ENCODE results near the gene TOR2A. TPM values are rescaled to one million over a fixed set of nuclear protein-coding genes. Genes with fewer than 3 reads are reported as not detected.

TOR2A gene
- total RNA-seq, 1 experiment from 2014 or later, result 2.6 TPM

DNA sequence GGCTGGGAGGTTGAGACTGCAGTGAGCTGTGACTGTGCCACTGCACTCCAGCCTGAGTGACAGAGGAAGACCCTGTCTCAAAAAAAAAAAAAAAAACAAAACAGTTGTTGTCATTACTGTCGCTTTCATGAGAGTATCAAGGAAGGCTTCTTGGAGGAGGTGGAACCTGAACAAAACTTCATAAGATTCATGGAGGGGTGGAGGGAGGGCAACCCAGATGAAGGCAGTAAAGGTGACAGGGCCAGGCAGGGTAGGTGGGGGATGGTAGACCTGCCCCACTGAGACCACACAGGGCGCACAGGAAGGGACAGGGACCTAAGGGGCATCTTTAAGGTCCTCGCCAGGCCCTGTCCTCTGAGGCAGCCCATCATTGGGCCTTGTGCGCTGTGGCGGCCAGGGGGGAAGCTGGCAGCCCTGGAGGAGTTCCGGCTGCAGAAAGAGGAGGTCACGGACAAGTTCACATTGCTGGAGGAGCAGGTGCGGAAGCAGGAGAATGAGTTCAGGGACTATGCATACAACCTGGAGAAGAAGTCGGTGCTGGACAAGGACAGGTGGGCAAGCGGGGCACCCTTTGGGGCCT lies 24.8 kb downstream of the TOR2A start:
- DNase-seq (ENCODE audit: low read depth), result no peak
- in situ Hi-C loops (cut with HindIII; ENCODE audit: low pct_unique_long_range_greater_than_20kb, low sequenced_read_pairs), result no loop called here

DNA sequence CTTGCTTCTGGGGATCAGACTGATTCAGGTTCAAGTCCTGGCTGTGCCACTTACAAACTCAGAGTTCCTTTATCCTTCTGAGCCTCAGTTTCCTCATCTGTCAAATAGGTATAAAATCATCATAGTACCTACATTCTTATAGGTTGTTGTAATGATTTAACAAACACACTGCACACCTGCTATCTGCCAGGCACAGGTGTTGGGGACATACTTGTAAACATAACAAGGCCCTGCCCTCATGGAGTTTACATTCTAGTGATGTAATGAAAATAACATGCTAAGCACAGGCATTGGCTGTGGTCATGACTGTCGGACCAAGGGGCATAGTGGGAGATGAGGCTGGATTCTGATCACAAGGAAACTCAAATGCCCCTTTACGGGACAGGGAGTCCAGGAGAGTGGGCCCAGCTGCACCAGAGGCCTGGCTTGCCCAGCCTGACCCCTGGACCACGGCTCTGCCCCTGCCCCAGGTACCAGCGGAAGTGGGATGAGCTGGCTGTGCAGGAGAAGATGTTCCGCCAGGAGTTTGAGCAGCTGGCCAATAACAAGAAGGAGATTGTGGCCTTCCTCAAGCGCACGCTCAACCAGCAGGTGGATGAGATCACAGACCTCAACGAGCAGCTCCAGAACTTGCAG lies 26.0 kb downstream of the TOR2A start:
- no peak for DNase-seq (ENCODE audit: low read depth)
- in situ Hi-C loops (cut with HindIII; ENCODE audit: low pct_unique_long_range_greater_than_20kb, low sequenced_read_pairs), result no loop called here

DNA sequence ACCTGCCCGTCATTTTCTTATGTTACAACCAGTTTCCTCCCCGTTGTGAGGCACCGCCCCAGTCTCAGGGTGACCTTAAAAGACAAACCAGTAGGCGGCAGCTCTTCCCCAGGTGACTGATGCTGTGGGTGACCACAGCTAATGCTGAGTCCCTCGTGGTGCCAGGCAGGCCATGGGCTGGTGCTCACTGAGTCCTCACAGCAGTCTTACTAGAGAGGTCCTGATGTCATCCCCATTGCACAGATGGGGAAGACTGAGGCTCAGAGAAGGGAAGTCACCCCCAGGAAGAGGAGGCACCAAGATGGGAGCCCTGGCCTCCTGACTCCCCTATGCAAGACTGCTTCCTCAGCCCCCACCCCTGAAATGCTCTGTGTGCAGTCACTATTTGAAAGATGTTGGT lies 27.3 kb downstream of the TOR2A start:
- in situ Hi-C loops (cut with HindIII; ENCODE audit: low pct_unique_long_range_greater_than_20kb, low sequenced_read_pairs), result no loop called here
- no peak for DNase-seq (ENCODE audit: low read depth)

DNA sequence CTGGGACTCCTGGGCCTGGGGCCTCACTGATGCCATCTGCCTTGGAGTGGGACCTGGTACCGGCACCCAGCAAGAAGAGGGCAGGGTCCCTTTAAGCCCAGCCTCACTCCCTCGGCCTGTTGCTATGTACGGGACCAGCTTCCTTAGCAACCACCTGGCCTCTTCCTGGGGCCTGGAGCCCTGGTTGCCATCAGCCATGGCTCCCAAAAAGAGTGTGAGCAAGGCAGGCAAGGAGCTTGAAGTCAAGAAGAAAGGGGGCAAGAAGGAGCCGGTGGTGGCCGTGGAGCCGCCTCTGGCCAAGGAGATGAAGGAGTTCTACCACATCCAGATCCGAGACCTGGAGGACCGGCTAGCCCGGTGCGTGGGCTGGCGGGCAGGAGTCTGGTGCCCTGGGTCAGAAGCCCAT lies 28.3 kb downstream of the TOR2A start, which contains the start of gene CFAP157:
CFAP157 (plus strand) TSS at position 153 of the 406 bp plus-strand sequence; CDS start at position 197, 44 bp downstream.
- DNase-seq (ENCODE audit: low read depth), result no peak
- in situ Hi-C loops (cut with HindIII; ENCODE audit: low pct_unique_long_range_greater_than_20kb, low sequenced_read_pairs), result no loop called here

DNA sequence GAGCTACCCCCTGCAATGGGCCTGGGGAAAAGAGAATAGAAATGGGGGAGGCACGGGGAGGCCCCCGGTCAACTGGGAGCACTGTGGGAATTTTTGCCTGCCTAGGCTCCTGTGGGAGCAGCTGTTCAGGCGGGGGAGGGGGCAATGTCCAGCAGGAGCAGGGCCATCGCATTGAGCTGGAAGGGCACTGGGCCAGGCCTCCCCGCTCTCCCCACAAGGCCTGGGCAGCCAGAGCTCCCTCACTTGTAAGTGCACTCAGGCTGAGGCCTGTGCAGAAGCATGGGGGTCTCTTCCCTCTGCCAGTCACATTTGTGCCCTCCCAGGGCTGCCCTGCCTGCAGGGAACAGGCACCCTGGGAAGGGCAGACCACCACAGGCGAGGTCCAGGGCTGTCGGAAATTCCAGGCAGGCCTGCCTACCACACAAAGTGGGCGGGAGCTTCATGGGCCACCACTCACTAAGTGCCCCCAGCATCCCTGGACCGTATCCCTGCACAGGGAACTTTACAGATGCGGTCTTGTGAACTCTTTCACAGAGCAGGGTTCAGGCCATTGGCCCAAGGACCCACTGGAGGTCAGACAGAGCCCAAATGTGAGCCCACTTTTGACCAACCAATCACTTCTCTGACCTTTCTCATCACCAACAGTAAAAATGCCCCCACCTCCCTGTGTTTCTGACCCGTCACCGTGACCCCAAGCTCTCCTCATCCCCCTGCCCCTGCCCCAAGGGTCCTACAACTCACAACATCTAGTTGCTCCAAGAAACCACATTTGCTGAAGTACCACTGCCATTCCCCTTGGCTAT lies 29.3 kb downstream of the TOR2A start:
- DNase-seq (ENCODE audit: low read depth), result no peak
- in situ Hi-C loops (cut with HindIII; ENCODE audit: low pct_unique_long_range_greater_than_20kb, low sequenced_read_pairs), result no loop called here

DNA sequence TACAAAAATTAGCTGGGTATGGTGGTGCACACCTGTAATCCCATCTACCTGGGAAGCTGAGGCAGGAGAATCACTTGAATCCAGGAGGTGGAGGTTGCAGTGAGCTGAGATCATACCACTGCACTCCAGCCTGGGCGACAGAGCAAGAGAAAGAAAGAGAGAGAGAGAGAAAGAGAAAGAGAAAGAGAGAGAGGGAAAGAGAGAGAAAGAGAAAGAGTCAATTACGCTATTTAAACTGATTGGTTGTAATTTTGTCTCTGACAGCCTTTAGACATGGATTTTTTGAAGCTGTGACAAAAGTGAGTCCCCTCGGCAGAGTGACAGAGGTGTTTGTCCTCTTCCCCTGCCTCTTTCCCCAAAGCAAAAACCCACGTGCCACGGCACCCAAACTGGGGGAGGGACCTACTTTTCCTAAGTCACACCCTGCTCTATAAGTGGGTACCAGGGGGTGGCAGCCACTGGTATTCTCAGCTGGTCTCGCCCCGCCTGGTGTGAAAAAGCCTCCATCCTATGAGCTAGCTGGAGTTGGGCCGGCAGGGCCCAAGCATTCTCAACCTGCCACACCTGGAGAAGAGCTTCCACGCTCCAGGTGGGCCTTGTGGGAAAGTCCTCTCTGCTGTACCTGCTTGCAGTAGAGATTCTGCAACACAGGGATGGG lies 31.7 kb downstream of the TOR2A start:
- DNase-seq (ENCODE audit: low read depth), result no peak
- in situ Hi-C loops (cut with HindIII; ENCODE audit: low pct_unique_long_range_greater_than_20kb, low sequenced_read_pairs), result no loop called here

DNA sequence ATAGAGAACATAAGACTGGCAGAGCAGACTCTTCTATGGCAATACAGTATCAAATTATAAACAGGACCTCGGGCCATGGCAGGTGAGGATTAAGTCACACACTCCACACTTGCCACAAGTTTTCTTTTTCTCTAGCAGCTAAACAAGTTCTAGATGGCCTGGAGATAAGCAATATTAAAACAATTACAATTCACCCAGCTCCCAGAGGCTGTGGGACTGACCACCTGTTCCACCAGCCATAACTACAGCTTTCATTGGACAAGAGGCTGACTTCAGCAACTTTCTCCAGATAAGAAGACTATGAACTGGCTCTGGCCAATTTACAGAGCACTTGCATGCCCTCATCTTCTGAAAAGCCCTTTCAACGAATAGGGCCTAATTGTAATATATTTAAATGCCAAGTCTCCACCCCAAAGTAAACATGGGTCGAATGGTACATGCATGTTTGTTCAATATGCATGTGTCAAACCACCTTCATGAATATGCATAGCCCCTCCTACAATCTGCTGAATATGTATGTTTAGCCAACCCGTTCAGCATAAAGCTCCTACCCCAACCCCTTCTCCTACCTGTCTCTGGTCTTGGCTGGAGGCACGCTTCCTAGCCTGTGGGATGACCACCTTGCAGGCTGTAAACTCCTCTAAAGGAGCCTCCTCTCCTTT lies 34.4 kb downstream of the TOR2A start:
- in situ Hi-C loops (cut with HindIII; ENCODE audit: low pct_unique_long_range_greater_than_20kb, low sequenced_read_pairs), result no loop called here
- DNase-seq (ENCODE audit: low read depth), result no peak

DNA sequence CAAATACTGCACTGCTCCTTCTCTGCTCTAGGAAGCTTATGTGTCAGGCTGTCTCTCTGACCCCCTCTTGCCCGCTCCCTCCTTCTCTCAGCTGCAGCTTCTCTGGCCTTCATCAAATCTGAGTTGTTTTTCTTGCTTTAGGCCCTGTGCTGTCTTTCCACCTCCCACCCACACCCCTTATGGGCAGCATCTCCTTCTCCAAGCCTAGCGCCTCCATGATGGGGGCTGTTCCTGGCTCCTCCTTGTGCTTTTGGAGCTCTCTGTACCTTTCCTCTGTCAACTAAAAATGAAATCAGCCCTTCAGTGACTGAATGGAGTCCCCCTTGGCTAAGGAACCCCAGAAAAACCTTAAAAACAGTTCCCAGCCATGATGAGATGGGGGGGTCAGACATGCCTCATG lies 35.0 kb downstream of the TOR2A start:
- in situ Hi-C loops (cut with HindIII; ENCODE audit: low pct_unique_long_range_greater_than_20kb, low sequenced_read_pairs), result no loop called here

GRCh38 chr9:127698985-127699670 lies 36.0 kb downstream of the TOR2A start:
- in situ Hi-C loops (cut with HindIII; ENCODE audit: low pct_unique_long_range_greater_than_20kb, low sequenced_read_pairs), result no loop called here
- DNase-seq (ENCODE audit: low read depth), result peak; percentile 95

More for the DNA sequence above, 35.0 kb downstream of the TOR2A start:
- DNase-seq (ENCODE audit: low read depth), result no peak

- in situ Hi-C loops (cut with HindIII; ENCODE audit: low pct_unique_long_range_greater_than_20kb, low sequenced_read_pairs), result no loop called here
- DNase-seq (ENCODE audit: low read depth), result no peak
Observed at GRCh38 chr9:127698386-127698785, 36.7 kb downstream of the TOR2A start.

- DNase-seq (ENCODE audit: low read depth), result no peak
- in situ Hi-C loops (cut with HindIII; ENCODE audit: low pct_unique_long_range_greater_than_20kb, low sequenced_read_pairs), result no loop called here
Observed at GRCh38 chr9:127697575-127697974, 37.5 kb downstream of the TOR2A start.

DNA sequence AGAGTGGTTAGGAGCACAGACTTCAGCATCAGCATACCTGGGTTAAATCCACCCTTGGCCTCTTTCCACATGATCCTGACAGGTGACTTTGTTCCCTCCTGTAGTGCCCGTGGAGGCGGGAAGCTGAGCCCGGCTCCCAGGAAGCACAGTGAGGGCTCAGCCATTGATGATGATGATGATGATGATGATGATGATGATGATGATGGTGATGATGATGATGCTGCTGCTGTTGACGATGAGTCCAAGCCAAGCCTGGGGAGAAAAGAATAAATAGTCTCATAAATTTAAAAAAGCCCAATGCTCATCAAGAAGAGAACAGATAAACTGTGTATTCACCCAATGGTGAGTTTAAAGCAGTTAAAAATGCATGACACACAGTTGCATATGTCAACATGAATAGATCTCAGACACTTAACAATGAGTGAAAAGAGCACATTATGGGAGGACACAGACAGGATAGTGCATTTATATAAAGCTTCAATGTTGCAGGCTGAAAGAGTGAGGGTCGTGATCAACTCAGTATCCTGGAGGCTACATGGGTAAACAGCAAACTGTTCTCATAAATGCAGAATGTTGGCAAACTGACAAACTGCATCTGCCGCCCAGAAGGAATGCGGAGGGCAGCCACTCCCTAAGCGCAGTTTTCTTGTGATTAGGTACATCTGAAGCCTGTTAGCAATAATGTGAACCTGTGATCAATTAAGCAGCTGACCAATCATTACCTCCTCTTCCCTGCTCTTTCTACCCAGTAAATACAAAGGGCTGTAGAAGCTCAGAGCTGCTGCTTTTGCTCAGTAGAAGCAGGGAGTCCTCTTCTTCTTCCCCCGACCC lies 40.0 kb downstream of the TOR2A start:
- in situ Hi-C loops (cut with HindIII; ENCODE audit: low pct_unique_long_range_greater_than_20kb, low sequenced_read_pairs), result no loop called here
- DNase-seq (ENCODE audit: low read depth), result no peak

DNA sequence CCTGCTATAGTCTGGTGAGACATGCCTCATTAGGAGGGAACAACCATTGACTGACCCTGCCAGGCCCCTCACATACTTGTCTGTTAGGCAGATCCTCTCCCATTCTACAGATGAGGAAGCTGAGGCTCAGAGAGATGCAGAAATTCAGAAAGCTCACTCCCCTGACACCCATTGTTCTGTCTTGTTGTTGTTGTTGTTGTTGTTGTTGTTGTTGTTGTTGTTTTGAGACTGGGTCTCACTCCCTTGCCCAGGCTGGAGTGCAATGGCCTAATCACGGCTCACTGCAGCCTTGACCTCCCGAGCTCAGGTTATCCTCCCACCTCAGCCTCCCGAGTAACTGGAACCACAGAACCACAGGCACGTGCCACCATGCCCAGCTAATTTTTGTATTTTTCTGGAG lies 41.4 kb downstream of the TOR2A start:
- in situ Hi-C loops (cut with HindIII; ENCODE audit: low pct_unique_long_range_greater_than_20kb, low sequenced_read_pairs), result no loop called here
- DNase-seq (ENCODE audit: low read depth), result no peak

DNA sequence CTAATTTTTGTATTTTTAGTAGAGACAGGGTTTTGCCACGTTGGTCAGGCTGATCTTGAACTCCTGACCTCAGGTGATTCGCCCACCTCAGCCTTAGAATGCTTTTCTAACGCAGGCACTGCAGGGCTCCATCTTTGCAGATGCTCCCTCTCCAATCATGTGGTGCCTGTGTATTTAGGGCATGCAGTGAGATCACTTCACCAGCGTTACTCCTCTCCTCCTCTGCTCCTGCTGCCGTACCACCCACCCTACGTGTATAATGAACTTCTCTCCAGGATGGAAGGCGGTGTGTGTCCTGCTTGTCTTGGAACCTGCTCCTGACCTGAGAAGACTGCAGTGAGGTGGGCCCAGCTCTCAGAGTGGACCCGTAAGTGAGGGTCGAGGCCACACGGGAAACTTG lies 42.0 kb downstream of the TOR2A start:
- in situ Hi-C loops (cut with HindIII; ENCODE audit: low pct_unique_long_range_greater_than_20kb, low sequenced_read_pairs), result no loop called here
- DNase-seq (ENCODE audit: low read depth), result no peak

GRCh38 chr9:127692071-127692470 lies 43.0 kb downstream of the TOR2A start:
- DNase-seq (ENCODE audit: low read depth), result no peak
- in situ Hi-C loops (cut with HindIII; ENCODE audit: low pct_unique_long_range_greater_than_20kb, low sequenced_read_pairs), result no loop called here

- in situ Hi-C loops (cut with HindIII; ENCODE audit: low pct_unique_long_range_greater_than_20kb, low sequenced_read_pairs), result no loop called here
- no peak for DNase-seq (ENCODE audit: low read depth)
Observed at GRCh38 chr9:127690735-127691134, 44.4 kb downstream of the TOR2A start.

GRCh38 chr9:127689329-127690000 lies 45.6 kb downstream of the TOR2A start:
- in situ Hi-C loops (cut with HindIII; ENCODE audit: low pct_unique_long_range_greater_than_20kb, low sequenced_read_pairs), result no loop called here
- no peak for DNase-seq (ENCODE audit: low read depth)
